Neural crest cell (in vitro differentiated cells): Measurements from ENCODE around the gene CARM1. TPM values are rescaled to one million over a fixed set of nuclear protein-coding genes. Genes with fewer than 3 reads are reported as not detected.

ENCODE experiments used
- DNase-seq: peaks from one replicate; pipeline ENCODE4 v3.0.0; 2021; ENCODE audit warnings: low read depth, mixed read lengths, low spot score
- H3K27ac Mint-ChIP-seq: one replicate; pipeline ENCODE4 v1.8.0; 2021; ENCODE audit warnings: mild to moderate bottlenecking, mixed read lengths; ENCODE audit not compliant: unreplicated experiment
- H3K27me3 Mint-ChIP-seq: 2 replicates; pipeline ENCODE4 v1.8.0; 2021; ENCODE audit warnings: low read depth, mild to moderate bottlenecking, mixed read lengths
- H3K36me3 Mint-ChIP-seq: 2 replicates; pipeline ENCODE4 v1.8.0; 2021; ENCODE audit warnings: low read depth, mild to moderate bottlenecking, mixed read lengths
- H3K4me1 Mint-ChIP-seq: 2 replicates; pipeline ENCODE4 v1.8.0; 2021; ENCODE audit warnings: mixed read lengths
- H3K4me3 Mint-ChIP-seq: one replicate; pipeline ENCODE4 v1.8.0; 2021; ENCODE audit warnings: mild to moderate bottlenecking, mixed read lengths
- H3K9me3 Mint-ChIP-seq: 2 replicates; pipeline ENCODE4 v1.8.0; 2021; ENCODE audit warnings: mixed read lengths
- CTCF ChIP-seq: fragments of 200-600 bp; sonication (generic); conservative IDR thresholded peaks from 2 replicates; pipeline ENCODE4 v1.5.0; 2021; ENCODE audit warnings: antibody characterized with exemption, mild to moderate bottlenecking
- total RNA-seq: library from RNA; stranded (reverse); gene quantifications from 2 replicates; pipeline ENCODE4 v1.2.1, GENCODE V29; 2021

Gene CARM1
- total RNA-seq, 1 donor from 2014 or later = 99.6 TPM

GRCh38 chr19:10829967-10830366 is 41.4 kb upstream of the CARM1 start:
- no peaks in the 10 kb centered on the region for H3K4me1 Mint-ChIP-seq
- no peaks in the 10 kb centered on the region for H3K27me3 Mint-ChIP-seq
- no peak overlapping the region for H3K4me3 Mint-ChIP-seq
- DNase-seq = no peak
- H3K27ac Mint-ChIP-seq = no peak overlapping the region
- H3K36me3 Mint-ChIP-seq = no peaks in the 10 kb centered on the region
- no peak for TF ChIP-seq CTCF
- no peaks in the 10 kb centered on the region for H3K9me3 Mint-ChIP-seq

- no peak overlapping the region for H3K4me3 Mint-ChIP-seq
- H3K36me3 Mint-ChIP-seq = peaks cover 1% of the 10 kb centered on the region
- H3K9me3 Mint-ChIP-seq = peaks cover under 1% of the 10 kb centered on the region
- no peak overlapping the region for H3K27ac Mint-ChIP-seq
- peaks cover 2% of the 10 kb centered on the region for H3K4me1 Mint-ChIP-seq
- H3K27me3 Mint-ChIP-seq = peaks cover under 1% of the 10 kb centered on the region
- TF ChIP-seq CTCF = no peak
- DNase-seq = no peak
Measured at GRCh38 chr19:10830370-10830769, 41.0 kb upstream of the CARM1 start.

- H3K36me3 Mint-ChIP-seq = peaks cover 5% of the 10 kb centered on the region
- TF ChIP-seq CTCF = no peak
- no peak for DNase-seq
- H3K27ac Mint-ChIP-seq = no peak overlapping the region
- H3K9me3 Mint-ChIP-seq = peaks cover 4% of the 10 kb centered on the region
- peaks cover 8% of the 10 kb centered on the region for H3K4me1 Mint-ChIP-seq
- H3K4me3 Mint-ChIP-seq = no peak overlapping the region
- H3K27me3 Mint-ChIP-seq = peaks cover 7% of the 10 kb centered on the region
Measured at GRCh38 chr19:10830931-10831779, 40.2 kb upstream of the CARM1 start.

- H3K27me3 Mint-ChIP-seq = peaks cover 10% of the 10 kb centered on the region
- DNase-seq = no peak
Measured at GRCh38 chr19:10831987-10832938, 39.1 kb upstream of the CARM1 start.

More at GRCh38 chr19:10831987-10832938, 39.1 kb upstream of the CARM1 start:
- Mint-ChIP-seq H3K36me3 (peaks cover 10% of the 10 kb centered on the region), H3K4me3 (peak overlapping the region; percentile 54), H3K27ac (no peak overlapping the region), H3K4me1 (peaks cover 18% of the 10 kb centered on the region), H3K9me3 (peaks cover 8% of the 10 kb centered on the region)
- TF ChIP-seq CTCF = no peak
